OCI-LY1 (cell line): ENCODE results near the gene HS3ST5.

Experiments used
- EZH2 ChIP-seq: fragments of 200-600 bp; sonication (generic), shearing (Covaris generic); IDR thresholded peaks from 2 replicates; pipeline ENCODE4 v1.8.0; 2017; ENCODE audit warnings: borderline replicate concordance, mixed run types, mild to moderate bottlenecking, antibody characterized with exemption, low read length, moderate library complexity, mixed read lengths
- TF ChIP-seq, protein P1 (sequence below): fragments of 200-600 bp; sonication (generic), shearing (Covaris generic); IDR thresholded peaks from 2 replicates; pipeline ENCODE4 v1.5.1; 2017; ENCODE audit warnings: mild to moderate bottlenecking, antibody characterized with exemption, low read length, moderate library complexity, mixed read lengths

DNA sequence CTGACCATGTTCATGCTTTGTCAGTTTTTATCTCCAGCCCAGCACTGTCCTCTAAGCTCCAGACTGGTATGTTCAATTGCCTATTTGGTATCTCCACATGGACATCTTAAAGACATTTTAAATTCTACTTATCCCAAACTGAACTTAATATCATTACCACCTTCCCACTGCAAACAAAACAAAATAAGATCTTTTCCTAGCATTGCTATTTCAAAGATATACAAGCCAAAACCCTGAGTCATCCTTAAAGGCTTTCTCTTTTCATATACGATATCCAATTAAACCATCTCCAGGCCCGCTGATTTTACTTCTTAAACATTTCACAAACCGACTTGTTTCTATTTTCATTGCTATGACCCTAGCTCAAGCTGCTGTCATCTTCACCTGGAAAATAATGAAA lies 35.1 kb upstream of the HS3ST5 start:
- TF ChIP-seq, protein P1, sequence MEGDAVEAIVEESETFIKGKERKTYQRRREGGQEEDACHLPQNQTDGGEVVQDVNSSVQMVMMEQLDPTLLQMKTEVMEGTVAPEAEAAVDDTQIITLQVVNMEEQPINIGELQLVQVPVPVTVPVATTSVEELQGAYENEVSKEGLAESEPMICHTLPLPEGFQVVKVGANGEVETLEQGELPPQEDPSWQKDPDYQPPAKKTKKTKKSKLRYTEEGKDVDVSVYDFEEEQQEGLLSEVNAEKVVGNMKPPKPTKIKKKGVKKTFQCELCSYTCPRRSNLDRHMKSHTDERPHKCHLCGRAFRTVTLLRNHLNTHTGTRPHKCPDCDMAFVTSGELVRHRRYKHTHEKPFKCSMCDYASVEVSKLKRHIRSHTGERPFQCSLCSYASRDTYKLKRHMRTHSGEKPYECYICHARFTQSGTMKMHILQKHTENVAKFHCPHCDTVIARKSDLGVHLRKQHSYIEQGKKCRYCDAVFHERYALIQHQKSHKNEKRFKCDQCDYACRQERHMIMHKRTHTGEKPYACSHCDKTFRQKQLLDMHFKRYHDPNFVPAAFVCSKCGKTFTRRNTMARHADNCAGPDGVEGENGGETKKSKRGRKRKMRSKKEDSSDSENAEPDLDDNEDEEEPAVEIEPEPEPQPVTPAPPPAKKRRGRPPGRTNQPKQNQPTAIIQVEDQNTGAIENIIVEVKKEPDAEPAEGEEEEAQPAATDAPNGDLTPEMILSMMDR: no peak
- no peak for TF ChIP-seq EZH2
